ENCODE results near the gene ARHGEF2. TPM values are rescaled to one million over a fixed set of nuclear protein-coding genes. Genes with fewer than 3 reads are reported as not detected.
"Not testable (repeated sequence)": the region's sequence is repeated elsewhere in the genome, so short reads cannot be mapped to it uniquely, and the experiment has no call there.

Gene ARHGEF2
- total and polyA plus RNA-seq, 10 of the 15 experiments (the other 5 are each of a cell fraction or from before 2014, with no cell fraction given), result 8.1 to 113 (median 69.9) TPM

DNA sequence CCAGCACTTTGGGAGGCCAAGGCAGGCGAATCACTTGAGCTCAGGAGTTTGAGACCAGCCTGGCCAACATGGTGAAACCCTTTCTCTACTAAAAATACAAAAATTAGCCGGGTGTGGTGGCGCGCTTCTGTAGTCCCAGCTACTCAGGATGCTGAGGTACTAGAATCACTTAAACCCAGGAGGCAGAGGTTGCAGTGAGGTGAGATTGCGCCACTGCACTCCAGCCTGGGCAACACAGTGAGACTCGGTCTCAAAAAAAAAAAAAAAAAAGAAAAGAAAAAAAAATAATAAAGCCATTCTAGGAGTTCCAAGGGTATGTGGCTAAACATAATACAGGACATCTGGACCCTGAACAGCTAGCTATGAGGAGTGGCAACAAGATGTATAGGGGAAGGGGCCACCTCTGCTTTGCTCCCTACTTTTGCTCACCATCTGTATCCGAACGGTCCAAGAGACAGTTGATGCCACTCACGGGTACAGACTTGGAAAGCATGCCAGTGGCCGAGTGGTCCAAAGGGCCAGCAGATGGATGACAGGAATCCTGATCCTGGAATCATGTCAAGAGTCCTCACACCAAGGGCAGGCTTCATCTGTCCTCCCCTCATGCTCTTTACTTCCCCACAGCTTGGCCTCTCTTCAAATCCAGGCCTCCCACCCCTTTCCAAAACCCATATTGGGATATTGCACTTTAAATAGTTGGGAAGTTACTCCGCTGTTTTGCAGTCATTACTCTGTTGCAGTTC is 6.7 kb upstream of the ARHGEF2 start:
- ChIA-PET POLR2A (interaction anchor here (0.6 to 14.9 kb wide), 8 partner anchors 10 to 130 kb away, joined by 4 to 273 read pairs (median 5); partner anchors contain the start of genes LMNA and RXFP4), CTCF (interaction anchor here (2.8 to 14.7 kb wide), 4 partner anchors 41 to 81 kb away, joined by 11 to 227 read pairs (median 37); partner anchors contain the start of genes KHDC4 and RXFP4), SMC1A (ENCODE audit: uncharacterized antibody, unreplicated experiment) (interaction anchor here (1.0 to 16.7 kb wide), 5 partner anchors 26 to 80 kb away, joined by 3 to 229 read pairs (median 133); partner anchors contain the start of genes KHDC4 and RXFP4), RAD21 (ENCODE audit: unreplicated experiment) (interaction anchor here (0.7 to 14.4 kb wide), 7 partner anchors 10 to 126 kb away, joined by 3 to 214 read pairs (median 4); partner anchors contain the start of genes RXFP4 and SYT11)
- H3K36me3 ChIP-seq (ENCODE audit: control insufficient read depth in 2 of 2, insufficient read depth in 2 of 2, low read length in 1 of 2); H3K9ac ChIP-seq (ENCODE audit: control insufficient read depth, insufficient read depth, low read length); FAIRE-seq; BruUV-seq (replicated peaks); H3K27me3 ChIP-seq (replicated peaks in 1 of 2; ENCODE audit: control insufficient read depth in 2 of 2, insufficient read depth in 2 of 2, low read length in 1 of 2); in situ Hi-C loops (cut with MboI); H3K4me2 ChIP-seq (ENCODE audit: control insufficient read depth, insufficient read depth); H3K9me3 ChIP-seq (replicated peaks; ENCODE audit: control insufficient read depth, insufficient read depth, low read length); H2AFZ ChIP-seq (ENCODE audit: control insufficient read depth, low read depth, low read length); H3K27ac ChIP-seq (ENCODE audit: control insufficient read depth, insufficient read depth); H4K20me1 ChIP-seq (ENCODE audit: control insufficient read depth, insufficient read depth); H3K4me3 ChIP-seq; ATAC-seq; DNase-seq (ENCODE audit: low read depth, low spot score): not testable (repeated sequence)
- intact Hi-C loops (cut with micrococcal nuclease; ENCODE audit: unreplicated experiment), result loop anchor here (5.0 kb wide), 1 partner anchor 128 kb away; the partner anchor contains the start of genes GON4L and SYT11
- Histone ChIP-seq H3K4me1 (ENCODE audit: control insufficient read depth, insufficient read depth, low read length) (peaks cover 33% of the 10 kb centered on the region), H3K79me2 (ENCODE audit: control insufficient read depth, insufficient read depth, low read length) (peaks cover 17% of the 10 kb centered on the region)
- WGBS (ENCODE audit: insufficient coverage, insufficient replicate concordance, low lambda C conversion rate, missing lambda C conversion rate), result 86% methylated on average over 10 of the region's 11 CpGs

DNA sequence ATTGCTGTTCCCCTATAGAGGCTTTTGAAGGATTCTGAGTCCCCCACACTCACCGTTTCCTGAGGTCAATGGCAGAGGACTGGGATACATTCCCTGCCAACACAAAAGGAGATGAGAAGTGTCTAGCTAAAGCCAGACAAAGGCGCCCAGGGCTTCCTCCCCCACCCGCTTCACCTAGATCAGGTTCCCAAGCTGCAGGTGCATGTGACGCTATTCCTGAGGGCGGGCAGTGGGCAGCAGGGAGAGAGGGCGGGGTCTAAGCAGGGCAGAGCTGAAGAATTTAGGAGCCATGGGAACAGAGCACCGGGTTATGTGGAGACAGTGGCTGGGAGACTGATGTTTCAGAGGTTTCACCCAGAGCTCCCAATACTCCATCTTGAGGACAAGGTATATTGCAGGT is 6.0 kb upstream of the ARHGEF2 start:
- DNase-seq (ENCODE audit: low read depth, low spot score) (no peak), FAIRE-seq (no peak), ATAC-seq (no peak)
- POLR2A ChIA-PET, result interaction anchor here (0.5 to 14.9 kb wide), 7 partner anchors 10 to 51 kb away, joined by 3 to 273 read pairs (median 9); partner anchors contain the start of genes KHDC4 and RXFP4
- intact Hi-C loops (cut with micrococcal nuclease; ENCODE audit: unreplicated experiment), result no loop called here
- no peak overlapping the region for H3K4me2 ChIP-seq (ENCODE audit: control insufficient read depth, insufficient read depth)
- no peaks in the 10 kb centered on the region for H3K36me3 ChIP-seq (ENCODE audit: control insufficient read depth in 2 of 2, insufficient read depth in 2 of 2, low read length in 1 of 2)
- CTCF ChIA-PET, result interaction anchor here (0.7 to 14.7 kb wide), 10 partner anchors 17 to 82 kb away, joined by 3 to 227 read pairs (median 8); partner anchors contain the start of genes KHDC4 and RXFP4
- no peak overlapping the region for H3K9ac ChIP-seq (ENCODE audit: control insufficient read depth, insufficient read depth, low read length)
- no peaks in the 10 kb centered on the region for H3K9me3 ChIP-seq (replicated peaks; ENCODE audit: control insufficient read depth, insufficient read depth, low read length)
- H2AFZ ChIP-seq (ENCODE audit: control insufficient read depth, low read depth, low read length), result no peak overlapping the region
- peaks cover 24% of the 10 kb centered on the region for H3K79me2 ChIP-seq (ENCODE audit: control insufficient read depth, insufficient read depth, low read length)
- H3K27ac ChIP-seq (ENCODE audit: control insufficient read depth, insufficient read depth), result no peak overlapping the region
- peaks cover 26% of the 10 kb centered on the region for H3K4me1 ChIP-seq (ENCODE audit: control insufficient read depth, insufficient read depth, low read length)
- H4K20me1 ChIP-seq (ENCODE audit: control insufficient read depth, insufficient read depth), result no peaks in the 10 kb centered on the region
- no peaks in the 10 kb centered on the region for H3K27me3 ChIP-seq (replicated peaks in 1 of 2; ENCODE audit: control insufficient read depth in 2 of 2, insufficient read depth in 2 of 2, low read length in 1 of 2)
- 56% methylated on average over 7 of the region's 7 CpGs for WGBS (ENCODE audit: insufficient coverage, insufficient replicate concordance, low lambda C conversion rate, missing lambda C conversion rate)
- RAD21 ChIA-PET (ENCODE audit: unreplicated experiment), result interaction anchor here (0.7 to 14.4 kb wide), 9 partner anchors 9 to 125 kb away, joined by 3 to 214 read pairs (median 4); partner anchors contain the start of genes KHDC4, RXFP4 and SYT11
- BruUV-seq (replicated peaks), result no TSS peak
- H3K4me3 ChIP-seq, result no peak overlapping the region
- in situ Hi-C loops (cut with MboI), result no loop called here
- SMC1A ChIA-PET (ENCODE audit: uncharacterized antibody, unreplicated experiment), result interaction anchor here (0.8 to 16.7 kb wide), 8 partner anchors 10 to 81 kb away, joined by 3 to 229 read pairs (median 10); partner anchors contain the start of genes KHDC4 and RXFP4
- TF ChIP-seq NR2C2 (IDR thresholded peaks at IDR 0.05; ENCODE audit: borderline replicate concordance, control insufficient read depth, insufficient read length, low read depth) (no peak), GABPA (IDR thresholded peaks at IDR 0.05; ENCODE audit: low read depth) (no peak), TCF7 (IDR thresholded peaks at IDR 0.05; ENCODE audit: borderline replicate concordance) (no peak), SRF (IDR thresholded peaks at IDR 0.05; ENCODE audit: low read depth in 2 of 2, low read length in 2 of 2) (no peak), PAX8 (IDR thresholded peaks at IDR 0.05) (no peak), CREB1 (IDR thresholded peaks at IDR 0.05; ENCODE audit: low read depth) (no peak), CHD2 (IDR thresholded peaks at IDR 0.05; ENCODE audit: borderline replicate concordance, low read depth, low read length) (no peak), ZBED1 (IDR thresholded peaks at IDR 0.05; ENCODE audit: borderline replicate concordance) (no peak), FOXM1 (IDR thresholded peaks at IDR 0.05; ENCODE audit: low read depth, low read length) (no peak), RB1 (IDR thresholded peaks at IDR 0.05; ENCODE audit: borderline replicate concordance) (no peak), BACH1 (IDR thresholded peaks at IDR 0.05; ENCODE audit: borderline replicate concordance) (no peak), EZH2 (IDR thresholded peaks at IDR 0.05; ENCODE audit: borderline replicate concordance, control insufficient read depth, low read depth, low read length) (no peak), PAX5 (IDR thresholded peaks at IDR 0.05; ENCODE audit: borderline replicate concordance, low read depth, low read length) (no peak)
- TF ChIP-seq, protein P1, sequence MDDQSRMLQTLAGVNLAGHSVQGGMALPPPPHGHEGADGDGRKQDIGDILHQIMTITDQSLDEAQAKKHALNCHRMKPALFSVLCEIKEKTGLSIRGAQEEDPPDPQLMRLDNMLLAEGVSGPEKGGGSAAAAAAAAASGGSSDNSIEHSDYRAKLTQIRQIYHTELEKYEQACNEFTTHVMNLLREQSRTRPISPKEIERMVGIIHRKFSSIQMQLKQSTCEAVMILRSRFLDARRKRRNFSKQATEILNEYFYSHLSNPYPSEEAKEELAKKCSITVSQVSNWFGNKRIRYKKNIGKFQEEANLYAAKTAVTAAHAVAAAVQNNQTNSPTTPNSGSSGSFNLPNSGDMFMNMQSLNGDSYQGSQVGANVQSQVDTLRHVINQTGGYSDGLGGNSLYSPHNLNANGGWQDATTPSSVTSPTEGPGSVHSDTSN (IDR thresholded peaks at IDR 0.05; ENCODE audit: insufficient replicate concordance, low read depth, low read length), result no peak

All from GM12878 (cell line).